CD4-positive, alpha-beta T cell treated with Interleukin-10 for 1 hour (primary cell): ENCODE results near the gene MEGF8.

Experiments used
- DNase-seq: peaks from one replicate; pipeline ENCODE4 v3.0.0-alpha.2; 2020

Gene MEGF8

GRCh38 chr19:42287017-42287826 is 38.2 kb upstream of the MEGF8 start:
- no peak for DNase-seq

- no peak for DNase-seq
Observed at GRCh38 chr19:42287827-42288107, 37.7 kb upstream of the MEGF8 start.

- no peak for DNase-seq
Observed at GRCh38 chr19:42288387-42288786, 37.0 kb upstream of the MEGF8 start.

- no peak for DNase-seq
Observed at GRCh38 chr19:42288881-42289555, 36.4 kb upstream of the MEGF8 start.

GRCh38 chr19:42289556-42290041 is 35.8 kb upstream of the MEGF8 start:
- no peak for DNase-seq

- DNase-seq = no peak
Observed at GRCh38 chr19:42290136-42290522, 35.3 kb upstream of the MEGF8 start.

- DNase-seq = peak; percentile 71
Observed at GRCh38 chr19:42290523-42291434, 34.7 kb upstream of the MEGF8 start.

- no peak for DNase-seq
Observed at GRCh38 chr19:42291435-42291810, 34.0 kb upstream of the MEGF8 start.

- no peak for DNase-seq
Observed at GRCh38 chr19:42292042-42292960, 33.1 kb upstream of the MEGF8 start.

GRCh38 chr19:42292963-42293362 is 32.5 kb upstream of the MEGF8 start:
- no peak for DNase-seq

GRCh38 chr19:42293540-42293939 is 31.9 kb upstream of the MEGF8 start:
- no peak for DNase-seq

GRCh38 chr19:42293948-42294347 is 31.5 kb upstream of the MEGF8 start:
- DNase-seq = no peak

GRCh38 chr19:42294471-42295137 is 30.8 kb upstream of the MEGF8 start:
- no peak for DNase-seq

GRCh38 chr19:42295342-42295741 is 30.1 kb upstream of the MEGF8 start:
- no peak for DNase-seq

- peak; percentile 90 for DNase-seq
Observed at GRCh38 chr19:42295831-42296525, 29.5 kb upstream of the MEGF8 start.

- DNase-seq = no peak
Observed at GRCh38 chr19:42297039-42297438, 28.4 kb upstream of the MEGF8 start.

- DNase-seq = no peak
Observed at GRCh38 chr19:42301646-42302203, 23.7 kb upstream of the MEGF8 start, which contains the start of gene PRR19. TSS of gene PRR19 (plus strand) at chr19:42302132. CDS start at chr19:42309585, 7,453 bp downstream.

- DNase-seq = no peak
Observed at GRCh38 chr19:42303101-42303464, 22.4 kb upstream of the MEGF8 start.

- no peak for DNase-seq
Observed at GRCh38 chr19:42303876-42304275, 21.6 kb upstream of the MEGF8 start.

- no peak for DNase-seq
Observed at GRCh38 chr19:42306646-42307045, 18.8 kb upstream of the MEGF8 start.

- DNase-seq = no peak
Observed at GRCh38 chr19:42309686-42310085, 15.7 kb upstream of the MEGF8 start.
